Activated T-cell treated with anti-CD3 and anti-CD28 coated beads for 4 hours (primary cell): ENCODE data around the gene KPTN.

Experiments used
- DNase-seq: peaks from one replicate; pipeline ENCODE4 v3.0.0-alpha.2; 2020

The KPTN gene

GRCh38 chr19:47508721-47509120, 24.7 kb upstream of the KPTN start:
- DNase-seq, result no peak

GRCh38 chr19:47507924-47508553, 24.0 kb upstream of the KPTN start:
- no peak for DNase-seq

- no peak for DNase-seq
Observed at GRCh38 chr19:47507012-47507411, 23.0 kb upstream of the KPTN start.

- no peak for DNase-seq
Observed at GRCh38 chr19:47506459-47506858, 22.4 kb upstream of the KPTN start.

- no peak for DNase-seq
Observed at GRCh38 chr19:47505506-47505905, 21.5 kb upstream of the KPTN start.

GRCh38 chr19:47503826-47504150, 19.8 kb upstream of the KPTN start:
- DNase-seq, result no peak

GRCh38 chr19:47503130-47503825, 19.3 kb upstream of the KPTN start:
- no peak for DNase-seq

- no peak for DNase-seq
Observed at GRCh38 chr19:47499863-47500830, 16.1 kb upstream of the KPTN start.

- no peak for DNase-seq
Observed at GRCh38 chr19:47499371-47499770, 15.4 kb upstream of the KPTN start.

GRCh38 chr19:47498561-47498960, 14.5 kb upstream of the KPTN start:
- no peak for DNase-seq

- DNase-seq, result no peak
Observed at GRCh38 chr19:47497821-47498520, 14.0 kb upstream of the KPTN start.

- DNase-seq, result no peak
Observed at GRCh38 chr19:47497050-47497766, 13.2 kb upstream of the KPTN start.

GRCh38 chr19:47495478-47496372, 11.7 kb upstream of the KPTN start:
- no peak for DNase-seq

- no peak for DNase-seq
Observed at GRCh38 chr19:47494729-47495128, 10.7 kb upstream of the KPTN start.

GRCh38 chr19:47494211-47494547, 10.2 kb upstream of the KPTN start:
- DNase-seq, result no peak

GRCh38 chr19:47493378-47494210, 9.6 kb upstream of the KPTN start:
- no peak for DNase-seq

- no peak for DNase-seq
Observed at GRCh38 chr19:47492571-47493377, 8.8 kb upstream of the KPTN start.

- DNase-seq, result no peak
Observed at GRCh38 chr19:47492137-47492533, 8.1 kb upstream of the KPTN start.

GRCh38 chr19:47491358-47492136, 7.5 kb upstream of the KPTN start:
- no peak for DNase-seq
